Left colon (tissue), 2 donors: ENCODE results near the gene DCTN3. TPM values are rescaled to one million over a fixed set of nuclear protein-coding genes. Genes with fewer than 3 reads are reported as not detected.

Source experiments
- ATAC-seq: fragments of 200-7000 bp; cut with Tn5 transposase; one replicate; pipeline ENCODE4 v1.9.1; 2020; ENCODE audit warnings: mild to moderate bottlenecking, moderate library complexity
- DNase-seq, 2 donors: peaks; one replicate each; pipeline ENCODE4 v3.0.0-alpha.2; 2020
- intact Hi-C, 2 donors: fragments of 100-400 bp; cut with DNase I in 1 of 2; cut with micrococcal nuclease in 1 of 2; formaldehyde crosslinking; loops; one replicate each; pipeline versions ENCODE4 v1.11.2 to v1.14.0; 2022; cut with DNase I, micrococcal nuclease
- total RNA-seq, 2 donors: library from RNA; stranded (reverse); fragmentation: NEBNext Ultra II Directional; extraction: Animal tissue kit (Norgen Biotek cat#: 25700); gene quantifications; one replicate each; pipeline ENCODE4 v1.2.1, GENCODE V29; 2021
- donor health status: DM: no; HTN: no; CAD: no.
- donor health status: DM: yes; HTN: yes; CAD: no.

DCTN3 gene
- total RNA-seq, 2 donors from 2014 or later, result 53.7 to 59.4 TPM

GRCh38 chr9:34566972-34567371 is 53.3 kb downstream of the DCTN3 start:
- no peak for ATAC-seq
- intact Hi-C loops, result no loop called here
- no peak for DNase-seq

GRCh38 chr9:34566322-34566721 is 54.0 kb downstream of the DCTN3 start:
- no peak for ATAC-seq
- no peak for DNase-seq
- intact Hi-C loops, result no loop called here

GRCh38 chr9:34565856-34566255 is 54.4 kb downstream of the DCTN3 start:
- no peak for DNase-seq
- ATAC-seq, result no peak
- intact Hi-C loops, result no loop called here

- intact Hi-C loops, result no loop called here
- no peak for DNase-seq
Measured at GRCh38 chr9:34564617-34565016, 55.7 kb downstream of the DCTN3 start.

More at GRCh38 chr9:34564617-34565016, 55.7 kb downstream of the DCTN3 start:
- ATAC-seq, result no peak

Other genes starting within 250 kb of the DCTN3 start
- gene MYORG, start 243.6 kb downstream of the DCTN3 start, total RNA-seq, result 10 to 100 TPM; 65.2 to 72.3 TPM
- gene FAM219A, start 161.9 kb downstream of the DCTN3 start, total RNA-seq, result 1 to 10 TPM; 6.8 to 7.2 TPM
- not detected for gene DNAI1, start 161.7 kb downstream of the DCTN3 start, total RNA-seq
- 1 to 10 TPM in 1 of 2 donors, under 1 TPM in 1; 0.89 to 2.3 TPM for gene ENHO, start 97.5 kb downstream of the DCTN3 start, total RNA-seq
- gene CNTFR, start 30.8 kb downstream of the DCTN3 start, total RNA-seq, result 10 to 100 TPM in 1 of 2 donors, 1 to 10 TPM in 1; 6.4 to 13.1 TPM
- gene RPP25L, start 8.4 kb downstream of the DCTN3 start, total RNA-seq, result 10 to 100 TPM; 36.4 to 40.7 TPM
- not detected for gene ARID3C, start 8.6 kb upstream of the DCTN3 start, total RNA-seq
- 10 to 100 TPM; 47.7 to 58.4 TPM for gene SIGMAR1, start 17.3 kb upstream of the DCTN3 start, total RNA-seq
- gene GALT, start 26.2 kb upstream of the DCTN3 start, total RNA-seq, result 10 to 100 TPM; 49.6 to 50.5 TPM
- gene IL11RA, start 31.7 kb upstream of the DCTN3 start, total RNA-seq, result 10 to 100 TPM; 18.6 to 22.4 TPM
- gene CCL27, start 42.2 kb upstream of the DCTN3 start, total RNA-seq, result not detected
- 1 to 10 TPM in 1 of 2 donors, not detected in 1; 2.6 TPM for gene CCL19, start 70.8 kb upstream of the DCTN3 start, total RNA-seq
- 10 to 100 TPM; 27.0 to 27.5 TPM for gene CCL21, start 89.6 kb upstream of the DCTN3 start, total RNA-seq